ENCODE measurements around the gene SMARCA4.

DNA sequence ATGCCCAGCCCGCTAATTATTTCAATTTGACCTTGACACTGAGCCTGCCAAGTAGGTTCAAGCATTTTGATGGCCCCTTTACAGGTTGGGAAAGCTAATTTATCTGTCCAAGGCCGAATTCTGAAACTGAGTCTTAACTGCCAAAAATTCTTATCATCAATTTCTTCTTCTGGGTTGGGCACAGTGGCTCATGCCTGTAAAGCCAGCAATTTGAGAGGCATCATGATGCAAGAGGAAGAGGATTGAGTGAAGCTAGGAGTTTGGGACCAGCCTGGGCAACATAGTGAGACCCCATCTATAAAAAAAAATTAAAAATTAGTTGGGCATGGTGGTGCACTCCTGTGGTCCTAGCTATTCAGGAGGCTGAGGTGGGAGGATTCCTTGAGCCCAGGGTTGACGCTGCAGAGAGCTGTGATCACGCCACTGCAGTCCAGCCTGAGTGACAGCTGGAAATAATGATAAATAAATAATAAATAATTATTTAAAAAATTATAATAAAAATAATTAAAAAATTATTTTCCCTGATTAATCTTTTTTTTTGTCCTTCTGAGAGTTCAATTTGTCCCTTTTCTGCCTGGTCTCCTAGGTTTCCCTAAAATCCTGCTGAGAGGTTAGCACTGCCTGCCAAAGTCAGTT lies 127.2 kb downstream of the SMARCA4 start:
- TF ChIP-seq CTCF (IDR thresholded peaks at IDR 0.05) (no peak), POLR2A (IDR thresholded peaks at IDR 0.05) (peak in 1 of 2 donors; percentile 32)
